ENCODE results near the gene TPCN2.

DNA sequence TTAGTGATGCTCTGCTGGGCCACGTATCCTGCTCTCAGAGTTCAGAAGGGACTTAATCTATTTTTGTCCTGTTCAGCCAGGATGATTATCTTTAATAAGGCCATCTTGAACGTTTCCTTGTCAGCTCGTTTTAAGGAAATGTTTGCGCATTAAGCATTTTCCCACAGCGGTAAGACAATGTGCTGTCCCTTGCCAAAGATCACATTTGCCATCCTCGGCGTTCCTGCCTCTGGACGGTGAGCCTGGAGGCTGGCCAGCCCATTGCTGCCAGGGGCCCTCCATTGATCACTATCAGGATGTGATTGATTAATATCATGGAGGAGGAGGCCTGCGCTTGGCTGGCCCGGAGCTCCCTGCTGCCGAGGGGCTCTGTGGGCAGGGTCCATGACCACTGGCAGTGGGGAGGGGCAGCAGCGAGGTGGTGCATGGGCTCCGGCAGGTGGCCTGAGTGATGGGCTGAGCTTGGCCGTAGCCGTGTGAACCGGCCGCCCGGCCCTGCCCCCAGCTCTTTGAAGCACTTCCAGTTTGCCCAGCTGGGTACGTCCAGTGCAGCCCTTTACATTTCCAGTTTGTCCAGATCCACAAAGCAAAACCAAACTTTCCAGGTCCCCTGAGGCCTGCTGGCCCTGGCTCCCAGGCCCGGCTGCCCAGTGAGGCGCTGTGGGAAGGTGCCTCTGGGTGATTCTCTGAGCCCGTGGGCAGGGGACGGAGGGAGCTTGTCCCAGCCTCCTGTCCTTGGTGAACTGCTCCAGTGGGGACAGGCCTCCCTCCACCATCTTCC is 57.5 kb downstream of the TPCN2 start:
- no peak for TF ChIP-seq EZH2 (IDR thresholded peaks at IDR 0.05; ENCODE audit: borderline replicate concordance, low read depth, low read length, poor library complexity, severe bottlenecking)
- TF ChIP-seq, protein P1, sequence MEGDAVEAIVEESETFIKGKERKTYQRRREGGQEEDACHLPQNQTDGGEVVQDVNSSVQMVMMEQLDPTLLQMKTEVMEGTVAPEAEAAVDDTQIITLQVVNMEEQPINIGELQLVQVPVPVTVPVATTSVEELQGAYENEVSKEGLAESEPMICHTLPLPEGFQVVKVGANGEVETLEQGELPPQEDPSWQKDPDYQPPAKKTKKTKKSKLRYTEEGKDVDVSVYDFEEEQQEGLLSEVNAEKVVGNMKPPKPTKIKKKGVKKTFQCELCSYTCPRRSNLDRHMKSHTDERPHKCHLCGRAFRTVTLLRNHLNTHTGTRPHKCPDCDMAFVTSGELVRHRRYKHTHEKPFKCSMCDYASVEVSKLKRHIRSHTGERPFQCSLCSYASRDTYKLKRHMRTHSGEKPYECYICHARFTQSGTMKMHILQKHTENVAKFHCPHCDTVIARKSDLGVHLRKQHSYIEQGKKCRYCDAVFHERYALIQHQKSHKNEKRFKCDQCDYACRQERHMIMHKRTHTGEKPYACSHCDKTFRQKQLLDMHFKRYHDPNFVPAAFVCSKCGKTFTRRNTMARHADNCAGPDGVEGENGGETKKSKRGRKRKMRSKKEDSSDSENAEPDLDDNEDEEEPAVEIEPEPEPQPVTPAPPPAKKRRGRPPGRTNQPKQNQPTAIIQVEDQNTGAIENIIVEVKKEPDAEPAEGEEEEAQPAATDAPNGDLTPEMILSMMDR (conservative IDR thresholded peaks at IDR 0.05; ENCODE audit: low read depth, low read length), result no peak

Data from A673 (cell line).